Measurements from ENCODE around the gene SLC39A11.

- no peak for TF ChIP-seq CTCF (IDR thresholded peaks at IDR 0.05; ENCODE audit: insufficient read depth, low read depth, low read length)
- TF ChIP-seq EZH2 (IDR thresholded peaks at IDR 0.05; ENCODE audit: insufficient read depth, low read length): no peak
Measured at GRCh38 chr17:72846399-72846798, 246.1 kb downstream of the SLC39A11 start.

Data from astrocyte (in vitro differentiated cells and primary cell).